ENCODE data around the gene WDFY4.

DNA sequence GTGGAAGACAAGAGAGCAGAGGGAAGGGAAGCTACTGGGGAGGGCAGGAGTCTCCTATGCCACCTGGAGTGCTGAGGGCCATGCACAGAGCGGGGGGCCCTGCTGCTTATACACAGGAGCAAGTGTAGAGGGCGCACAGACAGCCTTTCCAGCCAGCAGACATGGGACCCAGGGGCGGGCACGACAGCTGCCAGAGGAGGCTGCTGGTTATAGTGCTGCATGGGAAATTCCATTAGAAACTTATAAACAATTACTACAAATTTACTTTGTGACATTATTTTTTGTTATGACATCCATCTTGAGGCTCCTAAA is 90.5 kb downstream of the WDFY4 start:
- TF ChIP-seq, protein P1, sequence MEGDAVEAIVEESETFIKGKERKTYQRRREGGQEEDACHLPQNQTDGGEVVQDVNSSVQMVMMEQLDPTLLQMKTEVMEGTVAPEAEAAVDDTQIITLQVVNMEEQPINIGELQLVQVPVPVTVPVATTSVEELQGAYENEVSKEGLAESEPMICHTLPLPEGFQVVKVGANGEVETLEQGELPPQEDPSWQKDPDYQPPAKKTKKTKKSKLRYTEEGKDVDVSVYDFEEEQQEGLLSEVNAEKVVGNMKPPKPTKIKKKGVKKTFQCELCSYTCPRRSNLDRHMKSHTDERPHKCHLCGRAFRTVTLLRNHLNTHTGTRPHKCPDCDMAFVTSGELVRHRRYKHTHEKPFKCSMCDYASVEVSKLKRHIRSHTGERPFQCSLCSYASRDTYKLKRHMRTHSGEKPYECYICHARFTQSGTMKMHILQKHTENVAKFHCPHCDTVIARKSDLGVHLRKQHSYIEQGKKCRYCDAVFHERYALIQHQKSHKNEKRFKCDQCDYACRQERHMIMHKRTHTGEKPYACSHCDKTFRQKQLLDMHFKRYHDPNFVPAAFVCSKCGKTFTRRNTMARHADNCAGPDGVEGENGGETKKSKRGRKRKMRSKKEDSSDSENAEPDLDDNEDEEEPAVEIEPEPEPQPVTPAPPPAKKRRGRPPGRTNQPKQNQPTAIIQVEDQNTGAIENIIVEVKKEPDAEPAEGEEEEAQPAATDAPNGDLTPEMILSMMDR (conservative IDR thresholded peaks at IDR 0.05 in 1 of 2, IDR thresholded peaks at IDR 0.05 in 1 of 2; ENCODE audit: extremely low read depth in 1 of 2, insufficient read depth in 1 of 2, low read depth in 1 of 2, low read length in 2 of 2): no peak
- TF ChIP-seq EZH2 (IDR thresholded peaks at IDR 0.05; ENCODE audit: borderline replicate concordance, low read length): no peak

Measured in mammary epithelial cell (primary cell).